GM21423 (cell line): ENCODE measurements around the gene PDS5A.
"Not testable (repeated sequence)": the region's sequence is repeated elsewhere in the genome, so short reads cannot be mapped to it uniquely, and the experiment has no call there.

Experiments used
- ATAC-seq: cut with Tn5 transposase; IDR thresholded peaks from one replicate; pipeline ENCODE4 v1.9.1; 2021; ENCODE audit warnings: mild to moderate bottlenecking, moderate library complexity; ENCODE audit not compliant: unreplicated experiment

PDS5A gene

DNA sequence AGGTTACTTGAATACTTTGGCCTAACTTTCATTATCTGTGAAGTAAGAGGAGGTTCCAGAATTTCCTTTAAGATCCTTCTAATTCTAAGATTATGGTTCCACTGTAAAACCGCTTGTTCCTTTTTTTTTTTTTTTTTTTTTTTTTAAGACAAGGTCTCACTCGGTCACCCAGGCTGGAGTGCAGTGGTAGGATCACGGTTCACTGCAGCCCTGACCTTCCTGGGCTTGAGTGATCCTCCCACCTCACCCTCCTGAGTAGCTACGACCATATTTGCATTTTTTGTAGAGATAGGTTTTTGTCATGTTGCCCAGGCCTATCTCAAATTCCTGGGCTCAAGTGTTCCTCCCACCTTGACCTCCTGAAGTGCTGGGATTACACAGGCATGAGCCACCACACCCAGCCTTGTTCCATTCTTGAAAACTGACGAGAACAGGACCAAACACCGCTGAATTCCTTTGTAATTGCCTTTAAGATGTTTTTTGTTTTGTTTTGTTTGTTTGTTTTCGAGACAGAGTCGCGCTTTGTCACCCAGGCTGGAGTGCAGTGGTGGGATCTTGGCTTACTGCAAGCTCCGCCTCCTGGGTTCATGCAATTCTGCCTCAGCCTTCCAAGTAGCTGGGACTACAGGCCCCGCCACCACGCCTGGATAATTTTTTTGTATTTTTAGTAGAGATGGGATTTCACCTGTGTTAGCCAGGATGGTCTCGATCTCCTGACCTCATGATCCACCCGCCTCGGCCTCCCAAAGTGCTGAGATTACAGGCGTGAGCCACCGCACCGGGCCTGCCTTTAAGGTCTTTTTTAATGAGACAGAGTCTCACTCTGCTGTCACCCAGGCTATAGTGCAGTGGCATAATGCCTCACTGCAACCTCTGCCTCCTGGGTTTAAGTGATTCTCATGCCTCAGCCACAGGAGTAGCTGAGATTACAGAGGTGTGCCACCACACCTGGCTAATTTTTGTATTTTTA, 6.8 kb downstream of the PDS5A start:
- peak; percentile 77 for ATAC-seq

DNA sequence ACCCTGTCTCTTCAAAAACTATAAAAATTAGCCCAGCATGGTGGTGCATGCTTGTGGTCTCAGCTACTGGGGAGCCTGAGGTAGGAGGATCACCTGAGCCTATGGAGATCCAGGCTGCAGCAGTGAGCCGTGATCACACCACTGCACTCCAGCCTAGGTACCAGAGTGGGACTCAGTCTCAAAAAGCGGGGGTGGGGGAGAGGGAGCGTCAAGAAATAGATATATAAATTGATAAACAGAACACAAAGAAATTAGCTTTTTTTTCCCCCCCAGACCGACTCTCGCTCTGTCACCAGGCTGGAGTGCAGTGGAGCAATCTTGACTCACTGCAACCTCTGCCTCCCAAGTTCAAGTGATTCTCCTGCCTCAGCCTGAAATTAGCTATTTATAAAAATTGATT, 14.1 kb downstream of the PDS5A start:
- no peak for ATAC-seq

DNA sequence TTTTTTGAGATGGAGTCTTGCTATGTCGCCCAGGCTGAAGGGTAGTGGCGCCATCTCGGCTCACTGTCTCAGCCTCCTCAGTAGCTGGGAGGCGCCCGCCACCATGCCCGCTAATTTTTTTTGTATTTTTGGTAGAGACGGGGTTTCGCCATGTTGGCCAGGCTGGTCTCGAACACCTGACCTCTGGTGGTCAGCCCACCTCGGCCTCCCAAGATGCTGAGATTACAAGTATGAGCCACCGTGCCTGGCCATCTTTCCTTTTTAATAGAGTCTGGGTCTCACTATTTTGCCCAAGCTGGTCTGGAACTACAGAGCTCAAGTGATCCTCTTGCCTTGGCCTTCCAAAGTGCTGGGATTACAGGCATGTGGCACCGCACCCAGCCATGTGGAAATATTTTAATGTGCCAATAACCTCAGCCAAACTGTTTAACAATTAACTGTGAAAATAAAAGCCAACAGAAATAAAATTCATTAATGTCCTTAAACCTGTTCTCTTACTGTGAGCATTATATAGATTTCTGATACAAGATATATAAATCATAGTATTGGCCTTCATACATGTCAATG, 16.3 kb downstream of the PDS5A start:
- no peak for ATAC-seq

GRCh38 chr4:39950861-39951481, 26.7 kb downstream of the PDS5A start:
- ATAC-seq = no peak

- ATAC-seq = no peak
Measured at GRCh38 chr4:39947963-39948362, 29.7 kb downstream of the PDS5A start.

DNA sequence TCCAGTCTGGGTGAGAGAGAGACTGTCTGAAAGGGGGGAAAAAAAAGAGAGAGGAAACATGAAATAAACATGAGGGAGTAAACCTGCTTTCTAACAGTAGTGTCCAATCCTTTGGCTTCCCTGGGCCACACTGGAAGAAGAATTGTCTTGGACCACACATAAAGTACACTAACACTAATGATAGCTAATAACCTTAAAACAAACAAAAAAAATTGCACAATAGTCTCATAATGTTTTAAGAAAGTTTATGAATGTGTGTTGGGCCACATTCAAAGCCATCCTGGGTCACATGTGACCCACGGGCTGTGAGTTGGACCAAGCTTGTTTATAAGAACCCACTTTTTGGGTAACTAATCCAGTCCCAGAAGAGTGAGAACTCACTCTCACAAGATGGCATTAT, 30.3 kb downstream of the PDS5A start:
- ATAC-seq = no peak

- ATAC-seq = not testable (repeated sequence)
Measured at GRCh38 chr4:39944245-39944644, 33.5 kb downstream of the PDS5A start.

GRCh38 chr4:39942507-39942906, 35.2 kb downstream of the PDS5A start:
- ATAC-seq = no peak

- no peak for ATAC-seq
Measured at GRCh38 chr4:39941682-39942217, 36.0 kb downstream of the PDS5A start.

GRCh38 chr4:39937683-39938268, 39.9 kb downstream of the PDS5A start:
- ATAC-seq = no peak

GRCh38 chr4:39936565-39937418, 40.9 kb downstream of the PDS5A start:
- ATAC-seq = no peak

DNA sequence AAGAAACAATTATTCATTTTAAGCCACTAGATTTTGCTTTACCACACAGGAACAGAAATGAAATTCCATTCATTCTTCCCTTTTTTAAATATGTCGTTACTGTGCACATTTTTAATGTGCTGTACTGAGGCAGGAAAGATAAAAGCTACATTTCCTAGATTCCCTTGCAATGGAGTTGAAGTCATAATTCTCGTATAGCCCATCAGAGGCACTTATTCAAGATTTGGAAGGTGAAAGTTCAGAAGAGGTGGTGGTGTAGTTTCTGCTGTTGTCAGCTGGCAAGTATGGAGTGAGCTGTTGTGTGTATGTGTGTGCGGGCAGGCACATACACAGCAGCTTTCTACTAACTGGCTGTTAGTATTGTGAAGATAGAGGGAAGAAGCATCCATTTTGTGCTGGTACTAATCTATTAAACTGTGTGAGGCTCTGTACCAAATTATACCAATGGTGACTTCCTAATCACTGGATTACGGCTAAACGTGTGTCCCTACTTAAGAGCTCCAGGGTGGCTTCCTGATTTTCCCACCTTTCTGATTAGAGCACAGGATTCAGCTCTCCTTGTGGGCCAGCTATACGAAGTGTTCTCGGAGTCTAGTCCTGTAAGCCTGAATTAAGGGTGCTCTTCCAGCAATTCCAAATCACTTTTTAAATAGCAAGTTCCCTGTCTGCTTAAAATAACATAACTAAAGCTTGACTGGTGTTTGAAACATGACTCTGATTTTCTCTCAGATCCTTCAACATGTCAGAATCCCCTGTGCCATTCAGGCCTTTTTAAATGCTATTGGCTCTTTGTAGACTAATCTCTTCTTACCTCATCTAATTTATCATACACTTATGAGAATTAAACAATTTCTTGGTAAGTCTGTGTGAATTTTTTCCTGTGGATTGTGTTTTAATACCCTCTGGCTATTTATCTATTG, 43.8 kb downstream of the PDS5A start:
- ATAC-seq = no peak

- ATAC-seq = no peak
Measured at GRCh38 chr4:39932776-39933402, 44.8 kb downstream of the PDS5A start.

DNA sequence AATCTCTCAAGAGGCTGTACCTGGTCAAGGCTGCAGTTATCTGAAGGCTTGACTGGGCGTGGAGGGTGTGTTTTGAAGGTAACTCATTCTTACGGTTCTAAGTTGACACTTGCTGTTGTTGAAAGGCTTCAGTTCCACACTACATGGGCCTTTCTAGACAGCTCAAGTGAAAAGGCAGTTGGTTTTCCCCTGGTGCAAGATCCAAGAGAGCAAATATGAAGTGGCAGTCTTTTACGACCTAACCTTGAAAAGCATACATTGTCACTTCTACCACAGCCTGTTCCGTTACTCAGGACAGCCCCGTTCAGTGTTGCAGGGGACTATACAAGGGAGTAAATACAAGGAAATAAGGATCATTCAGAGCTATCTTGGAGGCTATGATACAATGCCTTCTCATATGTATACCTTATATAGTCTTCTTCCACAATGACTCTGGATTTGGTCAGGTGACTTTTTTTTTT, 46.2 kb downstream of the PDS5A start:
- peak; percentile 56 for ATAC-seq

- no peak for ATAC-seq
Measured at GRCh38 chr4:39928538-39928937, 49.2 kb downstream of the PDS5A start.

- ATAC-seq = no peak
Measured at GRCh38 chr4:39924014-39924413, 53.7 kb downstream of the PDS5A start.

DNA sequence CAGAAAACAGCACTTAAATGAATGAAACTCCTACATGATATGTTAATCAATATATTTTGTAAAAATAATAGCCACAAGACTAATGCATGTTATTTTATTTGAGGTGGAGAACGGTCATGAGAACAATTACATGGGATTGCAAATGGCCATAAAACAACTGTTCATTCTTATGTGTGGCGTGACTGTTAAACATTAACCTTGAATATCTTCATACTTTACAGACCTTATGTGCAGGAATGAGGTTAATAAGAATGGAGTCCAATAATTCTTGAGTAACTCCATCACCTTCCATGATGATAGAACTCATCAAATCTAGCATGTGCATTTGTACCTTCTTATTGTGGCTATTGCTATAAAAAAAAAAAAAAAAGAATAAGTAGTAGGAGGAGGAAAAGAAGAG, 55.3 kb downstream of the PDS5A start:
- ATAC-seq = no peak

DNA sequence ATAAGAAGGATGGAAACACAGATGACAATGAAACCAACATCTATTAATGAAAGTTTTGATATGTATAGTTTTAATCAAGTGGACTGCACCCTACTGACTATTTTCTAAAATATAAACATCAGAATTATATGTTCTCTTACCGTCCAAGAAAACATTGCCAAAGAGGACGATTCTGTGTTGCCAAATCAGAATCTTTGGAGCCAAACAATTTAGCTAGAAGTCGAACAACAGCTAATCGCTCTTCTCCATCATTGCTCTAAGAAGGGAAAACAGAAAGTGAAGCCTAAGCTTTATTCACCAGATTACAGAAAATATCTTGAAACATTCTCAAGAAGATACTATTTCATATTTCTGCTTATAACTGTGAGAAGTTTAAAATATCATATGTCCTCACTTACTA, 64.2 kb downstream of the PDS5A start:
- no peak for ATAC-seq

- no peak for ATAC-seq
Measured at GRCh38 chr4:39910064-39910463, 67.6 kb downstream of the PDS5A start.
